ENCODE measurements around the gene DIAPH3. TPM values are rescaled to one million over a fixed set of nuclear protein-coding genes. Genes with fewer than 3 reads are reported as not detected.

DIAPH3 gene
- total and polyA plus RNA-seq, 2 of the 4 experiments (the other 2 are of a cell fraction), result 8.9 to 9.3 TPM

GRCh38 chr13:59790626-59791025, 373.1 kb downstream of the DIAPH3 start:
- H4K8ac ChIP-seq (ENCODE audit: low read depth in 2 of 2, low read length in 2 of 2), result no peak overlapping the region
- H2BK15ac ChIP-seq (ENCODE audit: low read depth, low read length), result no peak overlapping the region
- CTCF ChIA-PET, result interaction anchor here (1.1 to 1.2 kb wide), 2 partner anchors 18 to 116 kb away, joined by 3 to 4 read pairs; no protein-coding TSS in a partner anchor
- H2AK5ac ChIP-seq (ENCODE audit: low read depth, low read length), result no peak overlapping the region
- BruUV-seq (replicated peaks), result no TSS peak
- intact Hi-C loops (cut with micrococcal nuclease) (no loop called here), in situ Hi-C loops (cut with MboI; ENCODE audit: low sequenced_read_pairs) (no loop called here), dilution Hi-C loops (cut with HindIII; ENCODE audit: low sequenced_read_pairs, unreplicated experiment) (no loop called here)
- no peak overlapping the region for H2BK120ac ChIP-seq (ENCODE audit: low read depth, low read length)
- H4K91ac ChIP-seq (ENCODE audit: insufficient read depth, low read depth, low read length), result no peak overlapping the region
- H3K4me3 ChIP-seq (ENCODE audit: insufficient read depth, low read depth, low read length), result no peak overlapping the region
- no peaks in the 10 kb centered on the region for H3K79me1 ChIP-seq (ENCODE audit: low read depth in 1 of 2, low read length in 2 of 2)
- no peak overlapping the region for H3K27ac ChIP-seq (ENCODE audit: insufficient read depth, low read length)
- no peak overlapping the region for H2BK20ac ChIP-seq (ENCODE audit: low read depth, low read length)
- no peaks in the 10 kb centered on the region for H4K20me1 ChIP-seq (ENCODE audit: insufficient read depth, low read length)
- H3K9me3 ChIP-seq (ENCODE audit: control insufficient read depth, insufficient read depth, low read length), result no peaks in the 10 kb centered on the region
- no peak overlapping the region for H3K18ac ChIP-seq (ENCODE audit: low read depth, low read length)
- no peaks in the 10 kb centered on the region; the same call in 1 of the 2 replicates for H3K4me1 ChIP-seq (ENCODE audit: control insufficient read depth, insufficient read depth, low read length)
- no peak overlapping the region for H4K5ac ChIP-seq (ENCODE audit: low read depth, low read length)
- H3K36me3 ChIP-seq (ENCODE audit: control insufficient read depth, insufficient read depth, low read length), result no peaks in the 10 kb centered on the region
- no peak for ATAC-seq (ENCODE audit: low read depth)
- H2AK9ac ChIP-seq (replicated peaks; ENCODE audit: low read depth, low read length, poor library complexity), result no peak overlapping the region
- peaks cover 4% of the 10 kb centered on the region; the same call in 1 of the 2 replicates for H3K9me1 ChIP-seq (ENCODE audit: insufficient read depth, low read length)
- no peaks in the 10 kb centered on the region for H3K27me3 ChIP-seq (ENCODE audit: control insufficient read depth, insufficient read depth, low read length)
- H3K9ac ChIP-seq (ENCODE audit: low read depth, low read length), result no peak overlapping the region
- H3K4ac ChIP-seq (ENCODE audit: low read depth, low read length), result no peak overlapping the region
- WGBS, 2 experiments (ENCODE audit: extremely low coverage in 2 of 2, insufficient read length in 1 of 2), result no CpG with 5 or more reads among the region's 2 CpGs
- no peak overlapping the region for H3K56ac ChIP-seq (ENCODE audit: extremely low read depth, insufficient read depth, low read length)
- POLR2A ChIA-PET (ENCODE audit: unreplicated experiment), result no interaction called here
- TF ChIP-seq POLR2A (IDR thresholded peaks at IDR 0.05; ENCODE audit: low read depth, low read length) (no peak), MXI1 (IDR thresholded peaks at IDR 0.05; ENCODE audit: borderline replicate concordance, low read depth, low read length) (no peak), RFX5 (IDR thresholded peaks at IDR 0.05; ENCODE audit: low read depth, low read length) (no peak), NFE2L2 (IDR thresholded peaks at IDR 0.05; ENCODE audit: low read depth, low read length) (no peak), RCOR1 (IDR thresholded peaks at IDR 0.05; ENCODE audit: insufficient replicate concordance, low read length) (no peak), MAFK (IDR thresholded peaks at IDR 0.05; ENCODE audit: low read depth, low read length) (no peak), FOS (IDR thresholded peaks at IDR 0.05; ENCODE audit: low read depth, low read length) (no peak), BHLHE40 (IDR thresholded peaks at IDR 0.05; ENCODE audit: low read depth, low read length) (no peak)
- H2BK5ac ChIP-seq (ENCODE audit: low read depth, low read length, poor library complexity, severe bottlenecking), result no peak overlapping the region
- H3K4me2 ChIP-seq (ENCODE audit: low read depth, low read length), result no peak overlapping the region
- DNase-seq, result peak; percentile 11
- H3K23ac ChIP-seq (ENCODE audit: low read depth, low read length), result no peak overlapping the region
- H3K14ac ChIP-seq (replicated peaks; ENCODE audit: low read depth, low read length), result no peak overlapping the region
- no peak overlapping the region for H2AFZ ChIP-seq (replicated peaks; ENCODE audit: low read length, poor library complexity)
